ENCODE measurements around the gene ESPNL. TPM values are rescaled to one million over a fixed set of nuclear protein-coding genes. Genes with fewer than 3 reads are reported as not detected.

ESPNL gene
- total and polyA plus RNA-seq, 4 donors: 0.08 to 0.59 (median 0.35) TPM

GRCh38 chr2:238104691-238105371 is 4.7 kb downstream of the ESPNL start:
- no peak overlapping the region for H3K4me3 ChIP-seq (ENCODE audit: low read depth in 1 of 3, low read length in 3 of 3)
- WGBS: 94% methylated on average over 21 of the region's 21 CpGs
- no peak overlapping the region for H3K9ac ChIP-seq (ENCODE audit: low read depth in 1 of 2, low read length in 2 of 2)
- no peak overlapping the region for H3K27ac ChIP-seq (ENCODE audit: low read depth in 1 of 2, low read length in 2 of 2)
- H3K27me3 ChIP-seq (ENCODE audit: control insufficient read depth in 4 of 4, insufficient read depth in 4 of 4, low read length in 3 of 4): no peaks in the 10 kb centered on the region
- TF ChIP-seq TAF1 (conservative IDR thresholded peaks at IDR 0.05): no peak
- no peak for TF ChIP-seq FOXA2 (IDR thresholded peaks at IDR 0.05)
- no peak for TF ChIP-seq JUND (IDR thresholded peaks at IDR 0.05)
- TF ChIP-seq NR2F2 (IDR thresholded peaks at IDR 0.05): no peak
- no peak for TF ChIP-seq CTCF (IDR thresholded peaks at IDR 0.05; ENCODE audit: low read depth, low read length, missing input control)
- TF ChIP-seq HNF4A (conservative IDR thresholded peaks at IDR 0.05): no peak
- no peak for TF ChIP-seq RAD21 (IDR thresholded peaks at IDR 0.05)
- TF ChIP-seq, protein P1, sequence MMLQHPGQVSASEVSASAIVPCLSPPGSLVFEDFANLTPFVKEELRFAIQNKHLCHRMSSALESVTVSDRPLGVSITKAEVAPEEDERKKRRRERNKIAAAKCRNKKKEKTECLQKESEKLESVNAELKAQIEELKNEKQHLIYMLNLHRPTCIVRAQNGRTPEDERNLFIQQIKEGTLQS (IDR thresholded peaks at IDR 0.05): no peak
- TF ChIP-seq MAX (IDR thresholded peaks at IDR 0.05): no peak
- no peak for TF ChIP-seq FOXA1 (IDR thresholded peaks at IDR 0.05)
- no peak for TF ChIP-seq EGR1 (IDR thresholded peaks at IDR 0.05; ENCODE audit: low read depth in 2 of 2)
- TF ChIP-seq, protein P2, sequence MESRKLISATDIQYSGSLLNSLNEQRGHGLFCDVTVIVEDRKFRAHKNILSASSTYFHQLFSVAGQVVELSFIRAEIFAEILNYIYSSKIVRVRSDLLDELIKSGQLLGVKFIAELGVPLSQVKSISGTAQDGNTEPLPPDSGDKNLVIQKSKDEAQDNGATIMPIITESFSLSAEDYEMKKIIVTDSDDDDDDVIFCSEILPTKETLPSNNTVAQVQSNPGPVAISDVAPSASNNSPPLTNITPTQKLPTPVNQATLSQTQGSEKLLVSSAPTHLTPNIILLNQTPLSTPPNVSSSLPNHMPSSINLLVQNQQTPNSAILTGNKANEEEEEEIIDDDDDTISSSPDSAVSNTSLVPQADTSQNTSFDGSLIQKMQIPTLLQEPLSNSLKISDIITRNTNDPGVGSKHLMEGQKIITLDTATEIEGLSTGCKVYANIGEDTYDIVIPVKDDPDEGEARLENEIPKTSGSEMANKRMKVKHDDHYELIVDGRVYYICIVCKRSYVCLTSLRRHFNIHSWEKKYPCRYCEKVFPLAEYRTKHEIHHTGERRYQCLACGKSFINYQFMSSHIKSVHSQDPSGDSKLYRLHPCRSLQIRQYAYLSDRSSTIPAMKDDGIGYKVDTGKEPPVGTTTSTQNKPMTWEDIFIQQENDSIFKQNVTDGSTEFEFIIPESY (IDR thresholded peaks at IDR 0.05): no peak
- no peak for TF ChIP-seq GABPA (IDR thresholded peaks at IDR 0.05 in 1 of 2, conservative IDR thresholded peaks at IDR 0.05 in 1 of 2)
- TF ChIP-seq REST (IDR thresholded peaks at IDR 0.05): no peak
- no peak for TF ChIP-seq RXRA (IDR thresholded peaks at IDR 0.05)
- no peak for TF ChIP-seq YY1 (IDR thresholded peaks at IDR 0.05)
- no peak for TF ChIP-seq SP1 (IDR thresholded peaks at IDR 0.05)
- no peaks in the 10 kb centered on the region for H3K9me3 ChIP-seq (ENCODE audit: control insufficient read depth in 4 of 4, low read length in 3 of 4)
- peak; percentile 30 for DNase-seq (ENCODE audit: low spot score)
- no peaks in the 10 kb centered on the region for H3K36me3 ChIP-seq (ENCODE audit: control insufficient read depth in 4 of 4, insufficient read depth in 3 of 4, low read depth in 1 of 4, low read length in 3 of 4)
- peaks cover 4 to 18% (median 12%) of the 10 kb centered on the region in 4 donors for H3K4me1 ChIP-seq (ENCODE audit: control insufficient read depth in 4 of 4, insufficient read depth in 4 of 4, low read length in 3 of 4)
